Tibial nerve (tissue), 4 donors: ENCODE measurements around the gene DAB1.

Source experiments
- EP300 ChIP-seq, 2 donors: sonication (generic); formaldehyde crosslinking; IDR thresholded peaks; one replicate each; pipeline ENCODE4 v1.6.1; 2017; ENCODE audit warnings: antibody characterized with exemption in 2 of 2, mild to moderate bottlenecking in 1 of 2
- POLR2A ChIP-seq, 2 donors: fragments of 450-650 bp; IDR thresholded peaks; one replicate each; pipeline ENCODE4 v1.6.1; 2017; ENCODE audit warnings: antibody characterized with exemption in 2 of 2, mild to moderate bottlenecking in 2 of 2, moderate library complexity in 2 of 2
- TF ChIP-seq, protein P1 (sequence below), 5 experiments: fragments of 200-600 bp in 3 of 5; fragments of 450-650 bp in 2 of 5; sonication (generic) in 3 of 5; IDR thresholded peaks; one replicate each; pipeline ENCODE4 v1.5.1; 2016 to 2019; ENCODE audit warnings: antibody characterized with exemption in 5 of 5, mild to moderate bottlenecking in 3 of 5, moderate library complexity in 2 of 5

DNA sequence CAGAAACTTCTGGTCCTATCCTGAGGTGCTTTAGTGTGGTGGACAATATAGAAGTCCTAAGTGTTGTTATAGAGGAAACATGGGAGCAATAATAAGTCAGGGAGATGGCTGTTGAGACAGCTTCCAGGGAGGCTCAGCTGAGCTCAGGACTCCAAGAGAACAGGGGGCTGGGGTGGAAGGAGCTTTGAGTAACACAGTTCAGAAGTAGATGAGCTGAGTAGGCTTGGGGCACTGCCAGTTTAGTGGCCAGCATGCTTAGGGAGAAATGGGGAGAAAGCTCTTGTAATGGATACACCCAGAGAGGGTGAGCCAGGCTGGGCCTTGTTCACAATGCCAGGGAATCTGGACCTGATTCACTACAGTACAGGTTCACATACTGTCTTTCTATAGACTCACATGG, 201.6 kb downstream of the DAB1 start:
- TF ChIP-seq, protein P1, sequence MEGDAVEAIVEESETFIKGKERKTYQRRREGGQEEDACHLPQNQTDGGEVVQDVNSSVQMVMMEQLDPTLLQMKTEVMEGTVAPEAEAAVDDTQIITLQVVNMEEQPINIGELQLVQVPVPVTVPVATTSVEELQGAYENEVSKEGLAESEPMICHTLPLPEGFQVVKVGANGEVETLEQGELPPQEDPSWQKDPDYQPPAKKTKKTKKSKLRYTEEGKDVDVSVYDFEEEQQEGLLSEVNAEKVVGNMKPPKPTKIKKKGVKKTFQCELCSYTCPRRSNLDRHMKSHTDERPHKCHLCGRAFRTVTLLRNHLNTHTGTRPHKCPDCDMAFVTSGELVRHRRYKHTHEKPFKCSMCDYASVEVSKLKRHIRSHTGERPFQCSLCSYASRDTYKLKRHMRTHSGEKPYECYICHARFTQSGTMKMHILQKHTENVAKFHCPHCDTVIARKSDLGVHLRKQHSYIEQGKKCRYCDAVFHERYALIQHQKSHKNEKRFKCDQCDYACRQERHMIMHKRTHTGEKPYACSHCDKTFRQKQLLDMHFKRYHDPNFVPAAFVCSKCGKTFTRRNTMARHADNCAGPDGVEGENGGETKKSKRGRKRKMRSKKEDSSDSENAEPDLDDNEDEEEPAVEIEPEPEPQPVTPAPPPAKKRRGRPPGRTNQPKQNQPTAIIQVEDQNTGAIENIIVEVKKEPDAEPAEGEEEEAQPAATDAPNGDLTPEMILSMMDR (IDR thresholded peaks at IDR 0.05) = no peak
- no peak for TF ChIP-seq POLR2A (IDR thresholded peaks at IDR 0.05)
- no peak for TF ChIP-seq EP300 (IDR thresholded peaks at IDR 0.05)
